ENCODE measurements around the gene TMEM131. TPM values are rescaled to one million over a fixed set of nuclear protein-coding genes. Genes with fewer than 3 reads are reported as not detected.

The TMEM131 gene
- total RNA-seq, 4 donors from 2014 or later = 32.8 to 54.8 (median 41.2) TPM

- no peak overlapping the region for H3K4me3 ChIP-seq (ENCODE audit: low read depth, poor library complexity, severe bottlenecking)
- no peak for DNase-seq (ENCODE audit: low spot score in 2 of 2)
- intact Hi-C loops (cut with DNase I; ENCODE audit: low total_unique reads) = no loop called here
- no peak for TF ChIP-seq CTCF (IDR thresholded peaks at IDR 0.05)
- no peak for TF ChIP-seq POLR2A (IDR thresholded peaks at IDR 0.05)
- WGBS, 2 donors = 89 to 91% methylated on average over 20 of the region's 20 CpGs
Observed at GRCh38 chr2:97763176-97763845, 232.4 kb downstream of the TMEM131 start.

DNA sequence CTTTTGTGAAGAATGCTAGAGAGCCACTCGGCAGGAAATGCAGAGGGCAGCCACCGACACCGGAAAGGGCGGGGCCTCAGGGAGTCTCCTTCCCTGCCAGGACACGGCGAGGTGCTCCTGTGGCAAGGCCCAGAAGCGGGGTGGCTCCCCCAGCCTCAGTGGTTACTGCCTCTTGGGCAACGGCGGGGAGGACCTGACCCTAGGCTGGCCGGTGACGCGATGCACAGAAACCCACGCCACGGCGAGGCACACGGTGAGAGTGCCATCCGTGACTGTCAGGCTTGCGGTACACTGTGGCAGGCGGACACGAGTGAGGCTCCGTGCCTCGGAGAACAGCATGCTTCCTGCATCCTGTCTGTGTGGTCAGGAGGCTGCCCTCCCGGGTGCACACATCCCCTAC lies 234.6 kb downstream of the TMEM131 start:
- no peak for TF ChIP-seq CTCF (IDR thresholded peaks at IDR 0.05)
- TF ChIP-seq POLR2A (IDR thresholded peaks at IDR 0.05) = no peak
- intact Hi-C loops (cut with DNase I; ENCODE audit: low total_unique reads) = no loop called here
- DNase-seq (ENCODE audit: low spot score in 2 of 2) = no peak
- no peak overlapping the region for H3K4me3 ChIP-seq (ENCODE audit: low read depth, poor library complexity, severe bottlenecking)
- 82 to 83% methylated on average over 22 to 23 of the region's 23 CpGs for WGBS, 2 donors

GRCh38 chr2:97760480-97761049 lies 235.2 kb downstream of the TMEM131 start:
- DNase-seq (ENCODE audit: low spot score in 2 of 2) = no peak

GRCh38 chr2:97759727-97760407 lies 235.9 kb downstream of the TMEM131 start:
- no peak for DNase-seq (ENCODE audit: low spot score in 2 of 2)
- WGBS, 2 donors = 80 to 86% methylated on average over 9 of the region's 9 CpGs
- TF ChIP-seq CTCF (IDR thresholded peaks at IDR 0.05) = no peak
- no peak overlapping the region for H3K4me3 ChIP-seq (ENCODE audit: low read depth, poor library complexity, severe bottlenecking)
- intact Hi-C loops (cut with DNase I; ENCODE audit: low total_unique reads) = no loop called here

More at GRCh38 chr2:97760480-97761049, 235.2 kb downstream of the TMEM131 start:
- no peak for TF ChIP-seq POLR2A (IDR thresholded peaks at IDR 0.05)
- no peak for TF ChIP-seq CTCF (IDR thresholded peaks at IDR 0.05)
- 95 to 96% methylated on average over 17 of the region's 17 CpGs for WGBS, 2 donors
- intact Hi-C loops (cut with DNase I; ENCODE audit: low total_unique reads) = no loop called here
- no peak overlapping the region for H3K4me3 ChIP-seq (ENCODE audit: low read depth, poor library complexity, severe bottlenecking)

GRCh38 chr2:97758131-97758705 lies 237.5 kb downstream of the TMEM131 start:
- whole genome bisulfite sequencing, 2 donors = 79 to 88% methylated on average over 1 of the region's 1 CpG

More at GRCh38 chr2:97758131-97758705, 237.5 kb downstream of the TMEM131 start:
- H3K4me3 ChIP-seq (ENCODE audit: low read depth, poor library complexity, severe bottlenecking) = no peak overlapping the region
- TF ChIP-seq POLR2A (IDR thresholded peaks at IDR 0.05) (no peak), CTCF (IDR thresholded peaks at IDR 0.05) (no peak)
- DNase-seq (ENCODE audit: low spot score in 2 of 2) = no peak
- intact Hi-C loops (cut with DNase I; ENCODE audit: low total_unique reads) = no loop called here

Measured in lower leg skin (tissue), 4 donors.